Activated CD8-positive, alpha-beta memory T cell treated with anti-CD3 and anti-CD28 coated beads, Interleukin-2, amount 10 ng/mL, durations not matched to agents 7 days and 5 days (primary cell): Measurements from ENCODE around the gene UBE4B. TPM values are rescaled to one million over a fixed set of nuclear protein-coding genes. Genes with fewer than 3 reads are reported as not detected.
A peak's percentile ranks its signal among the peaks of the same experiment; 100 is the strongest.
"Not testable (repeated sequence)": the region's sequence is repeated elsewhere in the genome, so short reads cannot be mapped to it uniquely, and the experiment has no call there.

Experiments
- ATAC-seq: fragments of 150-1000 bp; cut with Tn5 transposase; one replicate; pipeline ENCODE4 v1.10.0; 2021; ENCODE audit warnings: moderate library complexity
- CTCF ChIA-PET: fragments of 350-600 bp; sonication (Branson Sonifier 250); formaldehyde crosslinking; loops from one replicate; lab custom pipeline; 2021; ENCODE audit warnings: antibody characterized with exemption; lab: Charles Lee
- DNase-seq: peaks from one replicate; pipeline ENCODE4 v3.0.0-alpha.2; 2020
- H3K27ac Mint-ChIP-seq: one replicate; pipeline ENCODE4 v1.8.0; 2021; ENCODE audit warnings: mild to moderate bottlenecking, mixed read lengths
- H3K27me3 Mint-ChIP-seq: one replicate; pipeline ENCODE4 v1.8.0; 2021; ENCODE audit warnings: mixed read lengths
- H3K36me3 Mint-ChIP-seq: one replicate; pipeline ENCODE4 v1.8.0; 2021; ENCODE audit warnings: mild to moderate bottlenecking, mixed read lengths
- H3K4me1 Mint-ChIP-seq: one replicate; pipeline ENCODE4 v1.8.0; 2021; ENCODE audit warnings: mixed read lengths
- H3K4me3 Mint-ChIP-seq: one replicate; pipeline ENCODE4 v1.8.0; 2021; ENCODE audit warnings: mild to moderate bottlenecking, moderate library complexity, mixed read lengths
- H3K9me3 Mint-ChIP-seq: one replicate; pipeline ENCODE4 v1.8.0; 2022; ENCODE audit warnings: low read depth, mixed read lengths
- total RNA-seq, 2 experiments: library from RNA; stranded (reverse); gene quantifications; one replicate each; pipeline ENCODE4 v1.2.3, GENCODE V29; 2021

Gene UBE4B
- total RNA-seq, 2 experiments from 2014 or later = 28.7 to 30.4 TPM

- Mint-ChIP-seq H3K36me3 (peaks cover 2% of the 10 kb centered on the region), H3K4me3 (no peak overlapping the region), H3K27me3 (no peaks in the 10 kb centered on the region), H3K27ac (no peak overlapping the region), H3K9me3 (no peaks in the 10 kb centered on the region), H3K4me1 (peaks cover 20% of the 10 kb centered on the region)
- DNase-seq (no peak), ATAC-seq (peak; percentile 51)
- CTCF ChIA-PET = no interaction called here
Measured at GRCh38 chr1:10064416-10065343, 31.9 kb downstream of the UBE4B start.

GRCh38 chr1:10065344-10065685 lies 32.6 kb downstream of the UBE4B start:
- ATAC-seq = no peak
- peaks cover 2% of the 10 kb centered on the region for H3K36me3 Mint-ChIP-seq
- no peak overlapping the region for H3K27ac Mint-ChIP-seq

GRCh38 chr1:10065760-10066159 lies 33.0 kb downstream of the UBE4B start:
- Mint-ChIP-seq H3K27ac (no peak overlapping the region), H3K4me1 (peaks cover 20% of the 10 kb centered on the region), H3K4me3 (no peak overlapping the region), H3K36me3 (peaks cover 2% of the 10 kb centered on the region), H3K27me3 (no peaks in the 10 kb centered on the region), H3K9me3 (no peaks in the 10 kb centered on the region)
- CTCF ChIA-PET = no interaction called here
- DNase-seq (no peak), ATAC-seq (no peak)

More at GRCh38 chr1:10065344-10065685, 32.6 kb downstream of the UBE4B start:
- peaks cover 20% of the 10 kb centered on the region for H3K4me1 Mint-ChIP-seq
- no peak overlapping the region for H3K4me3 Mint-ChIP-seq
- no peaks in the 10 kb centered on the region for H3K27me3 Mint-ChIP-seq
- CTCF ChIA-PET = no interaction called here
- no peaks in the 10 kb centered on the region for H3K9me3 Mint-ChIP-seq
- no peak for DNase-seq

DNA sequence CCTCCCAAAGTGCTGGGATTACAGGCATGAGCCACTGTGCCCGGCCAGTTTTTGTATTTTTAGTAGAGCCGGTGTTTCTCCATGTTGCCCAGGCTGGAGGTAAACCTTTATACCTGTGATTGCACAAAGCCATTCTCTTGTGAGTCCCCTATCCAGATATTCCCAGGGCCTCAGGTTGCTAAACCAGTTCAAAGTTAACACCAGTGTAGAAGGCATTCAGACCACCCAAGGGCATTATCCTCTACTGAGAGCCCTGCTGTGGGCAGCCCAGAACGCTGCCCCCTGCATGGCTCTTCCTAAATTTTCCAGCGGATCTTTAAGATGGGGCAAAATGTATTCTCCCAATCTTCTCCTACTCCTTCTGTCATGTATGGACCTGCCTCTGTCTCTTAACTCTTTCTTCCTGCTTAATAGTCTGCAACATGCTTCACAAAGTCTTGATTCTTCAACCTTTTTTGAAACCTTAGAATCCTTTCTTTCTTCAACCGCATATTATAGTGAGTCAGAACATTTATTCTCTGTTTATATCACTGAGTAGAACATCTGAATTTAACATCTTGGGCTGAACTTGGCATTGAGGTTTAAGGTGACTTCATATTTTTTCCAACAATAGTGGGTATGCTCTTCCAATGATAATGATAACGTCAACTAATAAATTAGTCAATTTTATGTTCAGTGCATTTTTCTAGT lies 36.0 kb downstream of the UBE4B start:
- Mint-ChIP-seq H3K4me1 (peaks cover 26% of the 10 kb centered on the region), H3K27me3 (no peaks in the 10 kb centered on the region), H3K27ac (no peak overlapping the region), H3K36me3 (peaks cover 7% of the 10 kb centered on the region), H3K9me3 (no peaks in the 10 kb centered on the region), H3K4me3 (no peak overlapping the region)
- no peak for ATAC-seq
- no peak for DNase-seq
- CTCF ChIA-PET = no interaction called here

- Mint-ChIP-seq H3K4me1 (peaks cover 28% of the 10 kb centered on the region), H3K9me3 (no peaks in the 10 kb centered on the region)
- no peak for ATAC-seq
Measured at GRCh38 chr1:10070206-10070605, 37.4 kb downstream of the UBE4B start.

GRCh38 chr1:10071640-10072039 lies 38.9 kb downstream of the UBE4B start:
- CTCF ChIA-PET = no interaction called here
- H3K4me1 Mint-ChIP-seq = peaks cover 29% of the 10 kb centered on the region
- H3K36me3 Mint-ChIP-seq = peaks cover 6% of the 10 kb centered on the region
- no peak overlapping the region for H3K27ac Mint-ChIP-seq
- ATAC-seq = no peak
- H3K4me3 Mint-ChIP-seq = no peak overlapping the region
- H3K9me3 Mint-ChIP-seq = no peaks in the 10 kb centered on the region
- H3K27me3 Mint-ChIP-seq = no peaks in the 10 kb centered on the region
- DNase-seq = no peak

More at GRCh38 chr1:10070206-10070605, 37.4 kb downstream of the UBE4B start:
- no peak overlapping the region for H3K27ac Mint-ChIP-seq
- no peaks in the 10 kb centered on the region for H3K27me3 Mint-ChIP-seq
- CTCF ChIA-PET = interaction anchor here (0.7 kb wide), 1 partner anchor 422 kb away, joined by 3 read pairs; no protein-coding TSS in a partner anchor
- H3K36me3 Mint-ChIP-seq = peaks cover 5% of the 10 kb centered on the region
- DNase-seq = no peak
- H3K4me3 Mint-ChIP-seq = no peak overlapping the region

DNA sequence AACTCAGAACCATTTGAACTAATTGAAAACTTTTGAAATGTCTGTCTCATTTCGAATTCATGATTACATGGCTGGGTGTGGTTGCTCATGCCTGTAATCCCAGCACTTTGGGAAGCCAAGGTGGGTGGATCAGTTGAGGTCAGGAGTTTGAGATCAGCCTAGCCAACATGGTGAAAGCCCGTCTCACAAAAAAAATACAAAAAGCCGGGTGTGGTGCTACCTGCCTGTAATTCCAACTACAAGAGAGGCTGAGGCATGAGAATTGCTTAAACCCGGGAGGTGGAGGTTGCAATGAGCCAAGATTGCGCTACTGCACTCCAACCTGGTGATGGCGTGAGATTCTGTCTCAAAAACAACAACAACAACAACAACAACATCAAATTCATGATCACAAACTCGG lies 40.6 kb downstream of the UBE4B start:
- DNase-seq, CTCF ChIA-PET: not testable (repeated sequence)
- H3K4me1 Mint-ChIP-seq = peaks cover 24% of the 10 kb centered on the region

GRCh38 chr1:10074059-10074851 lies 41.5 kb downstream of the UBE4B start:
- Mint-ChIP-seq H3K4me1 (peaks cover 23% of the 10 kb centered on the region), H3K36me3 (peaks cover 8% of the 10 kb centered on the region), H3K27ac (peak overlapping the region; percentile 5), H3K4me3 (no peak overlapping the region), H3K9me3 (no peaks in the 10 kb centered on the region), H3K27me3 (no peaks in the 10 kb centered on the region)
- peak; percentile 92 for DNase-seq
- CTCF ChIA-PET = interaction anchor here (0.7 to 1.0 kb wide), 3 partner anchors 11 to 142 kb away, joined by 3 to 4 read pairs (median 3); partner anchors contain the start of gene UBE4B
- peak; percentile 98 for ATAC-seq

More for the DNA sequence above, 40.6 kb downstream of the UBE4B start:
- H3K4me3 Mint-ChIP-seq, ATAC-seq, H3K9me3 Mint-ChIP-seq, H3K27ac Mint-ChIP-seq, H3K36me3 Mint-ChIP-seq, H3K27me3 Mint-ChIP-seq: not testable (repeated sequence)

DNA sequence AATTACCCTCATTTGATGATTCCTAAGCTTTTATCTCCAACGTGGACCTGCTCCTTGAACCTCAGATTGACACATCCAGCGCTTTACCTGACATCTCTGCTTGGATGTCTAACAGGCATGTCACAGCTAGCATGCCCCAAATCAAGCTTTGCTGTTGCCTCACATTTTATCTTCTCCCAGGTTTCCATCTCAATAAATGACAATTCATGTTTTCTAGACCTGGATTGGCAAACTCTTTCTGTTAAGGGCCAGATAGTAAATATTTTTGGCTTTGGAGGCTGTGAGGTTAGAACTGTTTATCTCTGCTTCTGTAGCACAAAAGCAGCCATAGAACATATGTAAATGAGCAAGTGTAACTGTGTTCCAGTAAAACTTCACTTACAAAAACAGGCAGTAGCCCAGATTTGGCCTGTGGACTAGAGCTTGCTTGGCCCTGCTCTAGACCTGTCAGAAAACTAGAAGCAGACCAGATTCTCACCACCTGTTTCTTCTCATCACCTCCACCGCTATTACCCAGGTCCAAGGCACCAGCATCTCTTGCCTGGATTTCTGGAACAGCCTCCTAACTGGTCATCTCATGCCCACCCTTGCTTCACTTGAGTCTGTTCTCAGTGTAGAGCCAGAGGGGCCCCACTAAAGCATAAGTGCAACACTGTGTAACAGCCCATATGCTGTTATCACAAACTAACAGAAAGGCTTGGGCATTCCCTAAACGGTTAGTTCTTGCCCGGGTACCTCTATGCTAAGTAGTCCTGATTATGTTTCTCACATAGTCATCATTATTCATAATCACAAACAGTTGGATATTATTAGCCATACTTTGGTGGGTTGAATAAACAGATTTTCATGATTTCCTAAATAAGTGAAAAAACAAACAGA lies 42.3 kb downstream of the UBE4B start:
- H3K9me3 Mint-ChIP-seq = no peaks in the 10 kb centered on the region
- peaks cover 23% of the 10 kb centered on the region for H3K4me1 Mint-ChIP-seq
- DNase-seq = no peak
- no peak overlapping the region for H3K4me3 Mint-ChIP-seq
- no peaks in the 10 kb centered on the region for H3K27me3 Mint-ChIP-seq
- H3K27ac Mint-ChIP-seq = peak overlapping the region; percentile 5
- ATAC-seq = no peak
- CTCF ChIA-PET = interaction anchor here (1.0 kb wide), 1 partner anchor 12 kb away, joined by 3 read pairs; no protein-coding TSS in a partner anchor
- H3K36me3 Mint-ChIP-seq = peaks cover 11% of the 10 kb centered on the region

- Mint-ChIP-seq H3K36me3 (peaks cover 14% of the 10 kb centered on the region), H3K27ac (no peak overlapping the region), H3K9me3 (peaks cover 2% of the 10 kb centered on the region), H3K4me1 (peaks cover 23% of the 10 kb centered on the region), H3K27me3 (no peaks in the 10 kb centered on the region), H3K4me3 (no peak overlapping the region)
- no peak for DNase-seq
- no peak for ATAC-seq
- CTCF ChIA-PET = no interaction called here
Measured at GRCh38 chr1:10075732-10076131, 43.0 kb downstream of the UBE4B start.

GRCh38 chr1:10078494-10078893 lies 45.7 kb downstream of the UBE4B start:
- CTCF ChIA-PET = no interaction called here
- no peak for ATAC-seq
- no peak overlapping the region for H3K27ac Mint-ChIP-seq
- no peak for DNase-seq
- peaks cover 2% of the 10 kb centered on the region for H3K9me3 Mint-ChIP-seq
- no peaks in the 10 kb centered on the region for H3K27me3 Mint-ChIP-seq
- no peak overlapping the region for H3K4me3 Mint-ChIP-seq
- peaks cover 14% of the 10 kb centered on the region for H3K36me3 Mint-ChIP-seq
- peaks cover 18% of the 10 kb centered on the region for H3K4me1 Mint-ChIP-seq

GRCh38 chr1:10080523-10080922 lies 47.8 kb downstream of the UBE4B start:
- ATAC-seq = no peak
- Mint-ChIP-seq H3K4me3 (no peak overlapping the region), H3K27me3 (no peaks in the 10 kb centered on the region), H3K4me1 (no peaks in the 10 kb centered on the region), H3K36me3 (peaks cover 12% of the 10 kb centered on the region), H3K9me3 (peaks cover 2% of the 10 kb centered on the region), H3K27ac (no peak overlapping the region)
- DNase-seq = no peak
- CTCF ChIA-PET = no interaction called here
